ENCODE data around the gene INTS13. TPM values are rescaled to one million over a fixed set of nuclear protein-coding genes. Genes with fewer than 3 reads are reported as not detected.

INTS13 gene
- total and polyA plus RNA-seq, 2 of the 8 experiments (the other 6 are each of a cell fraction or from before 2014, with no cell fraction given), result 20.5 to 58.2 TPM

- Histone ChIP-seq H3K56ac (replicated peaks; ENCODE audit: insufficient read length, low read depth, low read length) (no peak overlapping the region), H3K23ac (ENCODE audit: insufficient read length) (no peak overlapping the region), H2AFZ (ENCODE audit: low read length) (no peak overlapping the region), H3K4me3 (ENCODE audit: extremely low read depth in 1 of 4, insufficient read depth in 2 of 4, low read depth in 3 of 4, low read length in 4 of 4) (no peak overlapping the region), H2AK5ac (ENCODE audit: low read depth, low read length) (no peak overlapping the region), H3K4me1 (replicated peaks in 1 of 4; ENCODE audit: control insufficient read depth in 3 of 4, insufficient read depth in 4 of 4, low read length in 3 of 4) (peaks cover 0 to 3% (median 2%) of the 10 kb centered on the region in 4 experiments; a peak in 5 of 7 replicates), H3K4me2 (ENCODE audit: insufficient read depth in 1 of 2, low read depth in 2 of 2, low read length in 2 of 2) (no peak overlapping the region), H3K27ac (ENCODE audit: low read depth, low read length) (no peak overlapping the region), H3K9me3 (ENCODE audit: insufficient read depth in 2 of 2, low read depth in 1 of 2, low read length in 1 of 2) (no peaks in the 10 kb centered on the region), H4K8ac (ENCODE audit: extremely low read depth, insufficient read depth, low read length) (no peak overlapping the region), H3K14ac (ENCODE audit: insufficient read length) (no peak overlapping the region), H3K36me3 (ENCODE audit: control insufficient read depth in 2 of 4, insufficient read depth in 4 of 4, low read length in 3 of 4) (no peaks in the 10 kb centered on the region), H2BK20ac (ENCODE audit: low read length) (no peak overlapping the region), H2BK5ac (ENCODE audit: low read depth, low read length) (no peak overlapping the region), H3K79me1 (ENCODE audit: low read depth, low read length) (peaks cover 2% of the 10 kb centered on the region; the same call in 1 of the 2 replicates), H4K91ac (replicated peaks; ENCODE audit: insufficient read length, low read length) (no peak overlapping the region), H3K79me2 (ENCODE audit: control insufficient read depth in 1 of 2, insufficient read depth in 2 of 2, low read length in 2 of 2) (peaks cover 5 to 90% of the 10 kb centered on the region in 2 experiments; a peak in 3 of 4 replicates), H3K18ac (ENCODE audit: extremely low read depth, low read length) (no peak overlapping the region), H3K9ac (replicated peaks in 1 of 4; ENCODE audit: extremely low read depth in 1 of 4, low read depth in 3 of 4, low read length in 3 of 4) (no peak overlapping the region), H2BK15ac (ENCODE audit: low read length) (no peak overlapping the region), H3K4ac (replicated peaks; ENCODE audit: insufficient read length, low read depth, low read length) (no peak overlapping the region), H3K23me2 (ENCODE audit: low read depth, low read length) (peaks cover 5% of the 10 kb centered on the region), H3K27me3 (replicated peaks in 1 of 4; ENCODE audit: control insufficient read depth in 3 of 4, extremely low read depth in 1 of 4, insufficient read depth in 3 of 4, low read length in 3 of 4) (no peaks in the 10 kb centered on the region), H4K5ac (ENCODE audit: insufficient read length, low read depth, low read length) (no peak overlapping the region), H2BK120ac (replicated peaks; ENCODE audit: low read depth, low read length) (no peak overlapping the region), H2BK12ac (ENCODE audit: low read depth, low read length) (no peak overlapping the region), H4K20me1 (replicated peaks in 1 of 2; ENCODE audit: control insufficient read depth in 1 of 2, insufficient read depth in 2 of 2, low read length in 2 of 2) (peaks cover 2 to 4% of the 10 kb centered on the region in 2 experiments)
- FAIRE-seq (no peak), DNase-seq (ENCODE audit: low read depth in 1 of 2, low spot score in 2 of 2) (no peak)
- ChIA-PET CTCF (ENCODE audit: partially characterized antibody) (interaction anchor here (1.0 kb wide), 1 partner anchor 69 kb away, joined by 3 read pairs; no protein-coding TSS in a partner anchor), POLR2A (ENCODE audit: partially characterized antibody) (interaction anchor here (1.6 kb wide), 1 partner anchor 9 kb away, joined by 3 read pairs; no protein-coding TSS in a partner anchor)
- TF ChIP-seq ZNF274 (IDR thresholded peaks at IDR 0.05; ENCODE audit: borderline replicate concordance, extremely low read depth, low read length) (no peak), RAD21 (IDR thresholded peaks at IDR 0.05 in 1 of 2, conservative IDR thresholded peaks at IDR 0.05 in 1 of 2; ENCODE audit: low read depth in 2 of 2, low read length in 2 of 2) (no peak), RBBP5 (IDR thresholded peaks at IDR 0.05; ENCODE audit: borderline replicate concordance, low read depth, low read length) (no peak), TBP (IDR thresholded peaks at IDR 0.05; ENCODE audit: low read depth, low read length) (no peak), NANOG (IDR thresholded peaks at IDR 0.05; ENCODE audit: insufficient read depth, low read depth, low read length, poor library complexity, severe bottlenecking) (no peak), CBX8 (IDR thresholded peaks at IDR 0.05; ENCODE audit: borderline replicate concordance, low read depth, low read length) (no peak), KDM1A (IDR thresholded peaks at IDR 0.05; ENCODE audit: borderline replicate concordance, low read length) (no peak)
- WGBS, 2 experiments (ENCODE audit: extremely low coverage in 1 of 2, insufficient coverage in 1 of 2, insufficient read length in 1 of 2, insufficient replicate concordance in 2 of 2, low coverage in 1 of 2, low lambda C conversion rate in 2 of 2, missing lambda C conversion rate in 1 of 2), result 95% methylated on average over 1 of the region's 1 CpG; no CpG with 5 or more reads in 1 of the 2 experiments
Observed at GRCh38 chr12:26941215-26941594, 3.4 kb upstream of the INTS13 start.
